Astrocyte of the spinal cord (primary cell): ENCODE results near the gene PDZRN4.

Experiments used
- DNase-seq: peaks from one replicate; pipeline ENCODE4 v3.0.0; 2011; ENCODE audit warnings: low read depth, low spot score
- H3K4me3 ChIP-seq: 2 replicates; pipeline ENCODE4 v1.5.1; 2011; ENCODE audit warnings: low read depth, mild to moderate bottlenecking, low read length, moderate library complexity
- CTCF ChIP-seq: IDR thresholded peaks from 2 replicates; pipeline ENCODE4 v1.5.1; 2012; ENCODE audit warnings: low read depth, mild to moderate bottlenecking, low read length, inconsistent platforms
- in situ Hi-C: cut with HindIII; loops from 2 replicates; pipeline ENCODE4 v1.10.0; 2017; ENCODE audit warnings: low sequenced_read_pairs

The PDZRN4 gene

GRCh38 chr12:41504976-41505375, 316.9 kb downstream of the PDZRN4 start:
- in situ Hi-C loops = no loop called here
- H3K4me3 ChIP-seq = no peak overlapping the region
- no peak for TF ChIP-seq CTCF
- DNase-seq = no peak

GRCh38 chr12:41507286-41507685, 319.2 kb downstream of the PDZRN4 start:
- in situ Hi-C loops = no loop called here
- no peak overlapping the region for H3K4me3 ChIP-seq
- no peak for TF ChIP-seq CTCF
- DNase-seq = no peak

- TF ChIP-seq CTCF = no peak
- H3K4me3 ChIP-seq = no peak overlapping the region
- no peak for DNase-seq
- in situ Hi-C loops = no loop called here
These were observed 321.3 kb downstream of the PDZRN4 start for GRCh38 chr12:41509271-41510055.

- no peak for TF ChIP-seq CTCF
- no peak overlapping the region for H3K4me3 ChIP-seq
- in situ Hi-C loops = no loop called here
- DNase-seq = no peak
These were observed 322.4 kb downstream of the PDZRN4 start for GRCh38 chr12:41510470-41510869.

GRCh38 chr12:41511247-41511646, 323.1 kb downstream of the PDZRN4 start:
- no peak for TF ChIP-seq CTCF
- no peak for DNase-seq
- in situ Hi-C loops = no loop called here
- no peak overlapping the region for H3K4me3 ChIP-seq

GRCh38 chr12:41512497-41512896, 324.4 kb downstream of the PDZRN4 start:
- in situ Hi-C loops = no loop called here
- H3K4me3 ChIP-seq = no peak overlapping the region
- no peak for TF ChIP-seq CTCF
- DNase-seq = no peak
